ENCODE measurements around the gene FKTN. TPM values are rescaled to one million over a fixed set of nuclear protein-coding genes. Genes with fewer than 3 reads are reported as not detected.
"Not testable (repeated sequence)": the region's sequence is repeated elsewhere in the genome, so short reads cannot be mapped to it uniquely, and the experiment has no call there.

The FKTN gene
- total RNA-seq, 2 donors from 2014 or later: 6.6 to 8.3 TPM

DNA sequence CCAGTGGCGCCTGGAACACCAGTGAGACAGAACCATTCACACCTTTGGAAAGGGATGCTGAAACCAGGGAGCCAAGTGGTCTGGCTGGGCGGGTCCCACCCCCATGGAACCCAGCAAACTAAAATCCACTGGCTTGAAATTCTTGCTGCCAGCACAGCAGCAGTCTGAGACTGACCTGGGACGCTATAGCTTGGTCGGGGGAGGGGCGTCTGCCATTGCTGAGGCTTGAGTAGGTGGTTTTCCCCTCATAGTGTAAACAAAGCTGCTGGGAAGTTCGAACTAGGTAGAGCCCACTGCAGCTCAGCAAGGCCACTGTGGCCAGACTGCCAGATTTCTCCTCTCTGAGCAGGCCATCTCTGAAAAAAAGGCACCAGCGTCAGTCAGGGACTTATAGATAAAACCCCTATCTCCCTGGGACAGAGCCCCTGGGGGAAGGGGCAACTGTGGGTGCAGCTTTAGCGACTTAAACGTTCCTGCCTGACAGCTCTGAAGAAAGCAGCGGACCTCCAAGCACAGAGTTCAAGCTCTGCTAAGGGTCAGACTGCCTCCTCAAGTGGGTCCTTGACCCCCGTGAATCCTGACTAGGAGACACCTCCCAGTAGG lies 42.0 kb upstream of the FKTN start:
- 83 to 89% methylated on average over 9 to 11 of the region's 11 CpGs for WGBS, 2 donors
- no peaks in the 10 kb centered on the region for H3K4me1 ChIP-seq
- no peaks in the 10 kb centered on the region for H3K36me3 ChIP-seq (replicated peaks in 1 of 2; ENCODE audit: insufficient read depth in 1 of 2, low read depth in 2 of 2)
- no peaks in the 10 kb centered on the region for H3K27me3 ChIP-seq
- DNase-seq (no peak), ATAC-seq (no peak)
- H3K9me3 ChIP-seq: no peaks in the 10 kb centered on the region
- intact Hi-C loops (cut with DNase I): no loop called here
- no peak overlapping the region for H3K4me3 ChIP-seq
- TF ChIP-seq CTCF (IDR thresholded peaks at IDR 0.05) (no peak), POLR2A (IDR thresholded peaks at IDR 0.05) (no peak)
- no peak overlapping the region for H3K27ac ChIP-seq

DNA sequence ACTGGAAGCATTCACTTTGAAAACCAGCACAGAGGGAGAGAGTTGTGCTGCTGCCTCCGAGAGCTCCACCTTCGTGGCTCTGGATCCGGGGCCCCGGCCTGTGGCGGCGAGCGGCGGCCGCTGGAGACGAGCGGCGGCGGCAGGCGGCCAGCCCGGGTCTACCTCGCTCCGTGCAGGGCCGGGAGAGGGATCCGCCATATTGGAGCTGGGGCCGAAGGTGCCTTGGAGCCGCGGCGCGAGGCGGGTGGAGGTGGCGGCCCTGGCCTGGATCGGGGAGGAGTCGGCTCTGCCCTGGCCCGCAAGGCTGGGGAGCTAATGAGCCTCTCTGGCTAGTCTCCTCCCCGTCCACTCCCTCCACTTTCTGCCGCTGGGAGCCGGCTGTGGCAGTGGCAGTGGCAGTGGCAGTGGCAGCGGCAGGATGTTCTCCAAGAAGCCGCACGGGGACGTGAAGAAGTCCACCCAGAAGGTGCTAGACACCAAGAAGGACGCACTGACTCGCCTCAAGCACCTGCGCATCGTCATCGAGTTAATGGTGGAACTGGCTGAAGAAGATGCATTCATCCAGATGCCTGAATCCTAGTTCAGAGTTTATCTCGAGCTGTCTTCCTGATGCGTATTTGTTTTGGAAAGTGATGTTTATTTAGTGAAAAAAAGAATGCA lies 38.1 kb upstream of the FKTN start:
- DNase-seq (peak; percentile 13 to 27 (median 22)), ATAC-seq (peak; percentile 77)
- intact Hi-C loops (cut with DNase I); H3K27me3 ChIP-seq; H3K4me1 ChIP-seq; H3K4me3 ChIP-seq; H3K36me3 ChIP-seq (replicated peaks in 1 of 2; ENCODE audit: insufficient read depth in 1 of 2, low read depth in 2 of 2); H3K9me3 ChIP-seq: not testable (repeated sequence)
- H3K27ac ChIP-seq: peak overlapping the region in 3 of 4 donors; percentile 56 to 66 (median 59)
- WGBS, 2 donors: 94 to 96% methylated on average over 29 to 34 of the region's 43 CpGs

GRCh38 chr9:105520992-105521391 lies 36.9 kb upstream of the FKTN start:
- DNase-seq; H3K9me3 ChIP-seq; H3K27ac ChIP-seq; H3K4me1 ChIP-seq; ATAC-seq; H3K4me3 ChIP-seq; H3K27me3 ChIP-seq; intact Hi-C loops (cut with DNase I); H3K36me3 ChIP-seq (replicated peaks in 1 of 2; ENCODE audit: insufficient read depth in 1 of 2, low read depth in 2 of 2): not testable (repeated sequence)
- WGBS, 2 donors: 93 to 94% methylated on average over 6 of the region's 6 CpGs

DNA sequence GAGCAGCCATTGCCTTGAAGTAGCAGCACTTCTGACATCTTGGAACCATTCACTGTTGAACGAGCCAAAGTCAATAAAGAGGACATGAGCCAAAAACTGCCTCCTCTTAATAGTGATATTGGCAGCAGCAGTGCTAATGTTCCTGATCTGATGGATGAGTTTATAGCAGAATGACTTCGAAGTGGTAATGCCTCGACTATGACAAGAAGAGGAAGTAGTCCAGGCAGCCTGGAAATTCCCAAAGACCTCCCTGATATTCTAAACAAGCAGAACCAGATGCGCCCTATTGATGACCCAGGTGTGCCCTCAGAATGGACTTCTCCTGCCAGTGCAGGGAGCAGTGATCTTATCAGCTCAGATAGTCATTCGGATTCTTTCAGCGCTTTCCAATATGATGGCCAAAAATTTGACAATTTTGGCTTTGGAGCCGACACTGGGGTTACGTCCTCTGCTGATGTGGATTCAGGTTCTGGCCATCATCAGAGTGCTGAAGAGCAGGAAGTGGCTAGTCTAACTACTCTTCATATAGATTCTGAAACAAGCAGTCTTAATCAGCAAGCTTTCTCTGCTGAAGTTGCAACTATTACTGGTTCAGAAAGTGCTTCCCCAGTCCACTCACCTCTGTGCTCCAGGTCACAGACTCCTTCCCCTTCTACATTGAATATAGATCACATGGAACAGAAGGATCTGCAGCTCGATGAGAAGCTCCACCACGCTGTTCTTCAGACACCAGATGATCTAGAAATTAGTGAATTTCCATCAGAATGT lies 35.1 kb upstream of the FKTN start:
- intact Hi-C loops (cut with DNase I); H3K4me3 ChIP-seq; H3K27me3 ChIP-seq; H3K27ac ChIP-seq; H3K4me1 ChIP-seq; DNase-seq; ATAC-seq; H3K9me3 ChIP-seq; H3K36me3 ChIP-seq (replicated peaks in 1 of 2; ENCODE audit: insufficient read depth in 1 of 2, low read depth in 2 of 2): not testable (repeated sequence)
- WGBS, 2 donors: 51 to 64% methylated on average over 8 to 10 of the region's 10 CpGs

GRCh38 chr9:105531530-105531929 lies 26.4 kb upstream of the FKTN start:
- ATAC-seq: no peak
- TF ChIP-seq CTCF (IDR thresholded peaks at IDR 0.05): no peak
- TF ChIP-seq POLR2A (IDR thresholded peaks at IDR 0.05): no peak
- intact Hi-C loops (cut with DNase I): no loop called here
- H3K4me3 ChIP-seq: no peak overlapping the region
- H3K9me3 ChIP-seq: no peaks in the 10 kb centered on the region
- 66 to 77% methylated on average over 3 of the region's 3 CpGs for WGBS, 2 donors
- no peak for DNase-seq
- no peaks in the 10 kb centered on the region for H3K4me1 ChIP-seq
- H3K27me3 ChIP-seq: no peaks in the 10 kb centered on the region
- H3K36me3 ChIP-seq (replicated peaks in 1 of 2; ENCODE audit: insufficient read depth in 1 of 2, low read depth in 2 of 2): no peaks in the 10 kb centered on the region
- H3K27ac ChIP-seq: no peak overlapping the region

DNA sequence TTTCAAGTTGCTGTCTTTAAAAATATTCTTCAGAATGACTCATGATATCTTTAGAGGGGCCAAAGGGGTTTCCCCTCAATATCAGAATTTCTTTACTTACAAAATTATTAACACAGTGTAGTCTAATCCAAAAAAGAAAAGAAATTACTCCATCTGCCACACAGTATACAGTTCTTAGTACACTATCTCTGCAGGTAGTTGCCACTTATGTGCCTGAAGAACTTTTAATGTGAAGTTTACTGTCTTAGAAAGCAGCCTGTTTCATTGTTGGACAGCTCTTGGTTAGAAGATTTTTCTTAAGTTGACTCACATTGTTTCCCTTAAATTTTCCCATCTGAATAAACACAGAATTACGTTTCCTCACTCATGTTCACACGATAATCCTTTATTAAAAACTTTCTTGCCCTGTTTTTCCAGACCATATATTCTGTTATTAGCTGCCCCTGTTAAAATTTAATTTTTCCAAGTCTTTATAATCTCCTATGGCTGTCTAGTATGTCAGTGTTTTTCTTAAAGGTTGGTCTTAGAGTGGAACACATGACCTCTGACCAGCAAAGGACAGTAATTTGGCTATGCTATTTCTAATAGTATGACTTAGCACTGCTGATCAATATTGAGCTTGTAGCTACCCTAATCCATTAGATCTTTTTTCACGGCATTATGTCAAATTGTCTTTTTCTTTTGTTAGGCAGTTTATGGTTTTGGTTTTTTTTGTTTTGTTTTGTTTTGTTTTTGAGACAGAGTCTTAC lies 21.8 kb upstream of the FKTN start:
- Histone ChIP-seq H3K4me1 (no peaks in the 10 kb centered on the region), H3K27ac (no peak overlapping the region), H3K4me3 (no peak overlapping the region), H3K27me3 (no peaks in the 10 kb centered on the region), H3K36me3 (replicated peaks in 1 of 2; ENCODE audit: insufficient read depth in 1 of 2, low read depth in 2 of 2) (no peaks in the 10 kb centered on the region), H3K9me3 (no peaks in the 10 kb centered on the region)
- intact Hi-C loops (cut with DNase I): no loop called here
- TF ChIP-seq CTCF (IDR thresholded peaks at IDR 0.05) (no peak), POLR2A (IDR thresholded peaks at IDR 0.05) (no peak)
- WGBS, 2 donors: 94 to 95% methylated on average over 3 of the region's 3 CpGs
- ATAC-seq (no peak), DNase-seq (no peak)

Measured in body of pancreas (tissue), 4 donors.